Measurements from ENCODE around the gene EVA1A.
"Not testable (repeated sequence)": the region's sequence is repeated elsewhere in the genome, so short reads cannot be mapped to it uniquely, and the experiment has no call there.

The EVA1A gene

GRCh38 chr2:75516378-75517360, 44.1 kb downstream of the EVA1A start:
- no peak for DNase-seq

- no peak for DNase-seq
Observed at GRCh38 chr2:75515584-75516368, 45.0 kb downstream of the EVA1A start.

GRCh38 chr2:75513616-75514170, 47.0 kb downstream of the EVA1A start:
- DNase-seq = no peak

- no peak for DNase-seq
Observed at GRCh38 chr2:75512455-75513212, 48.1 kb downstream of the EVA1A start.

GRCh38 chr2:75506101-75506697, 54.5 kb downstream of the EVA1A start:
- no peak for DNase-seq

- DNase-seq = no peak
Observed at GRCh38 chr2:75505012-75505411, 55.7 kb downstream of the EVA1A start.

- no peak for DNase-seq
Observed at GRCh38 chr2:75503048-75503607, 57.6 kb downstream of the EVA1A start.

GRCh38 chr2:75500633-75501032, 60.1 kb downstream of the EVA1A start:
- no peak for DNase-seq

- no peak for DNase-seq
Observed at GRCh38 chr2:75499534-75499933, 61.2 kb downstream of the EVA1A start.

GRCh38 chr2:75498907-75499306, 61.8 kb downstream of the EVA1A start:
- DNase-seq = no peak

GRCh38 chr2:75497256-75497655, 63.5 kb downstream of the EVA1A start:
- DNase-seq = no peak

GRCh38 chr2:75495862-75496261, 64.9 kb downstream of the EVA1A start:
- DNase-seq = no peak

- DNase-seq = no peak
Observed at GRCh38 chr2:75494137-75494769, 66.5 kb downstream of the EVA1A start.

- no peak for DNase-seq
Observed at GRCh38 chr2:75493230-75493629, 67.5 kb downstream of the EVA1A start.

GRCh38 chr2:75491129-75491753, 69.5 kb downstream of the EVA1A start:
- no peak for DNase-seq

GRCh38 chr2:75489721-75490120, 71.0 kb downstream of the EVA1A start:
- no peak for DNase-seq

GRCh38 chr2:75488157-75488556, 72.6 kb downstream of the EVA1A start:
- DNase-seq = no peak

- DNase-seq = not testable (repeated sequence)
Observed at GRCh38 chr2:75486735-75487134, 74.0 kb downstream of the EVA1A start.

- no peak for DNase-seq
Observed at GRCh38 chr2:75484840-75485239, 75.9 kb downstream of the EVA1A start.

GRCh38 chr2:75483878-75484277, 76.9 kb downstream of the EVA1A start:
- no peak for DNase-seq

GRCh38 chr2:75482398-75482797, 78.3 kb downstream of the EVA1A start:
- DNase-seq = no peak
